PFSK-1 (cell line): ENCODE measurements around the gene EFEMP1.

ENCODE experiments used
- FOXP2 ChIP-seq: optimal IDR thresholded peaks from 2 replicates; pipeline ENCODE3; 2011; ENCODE audit warnings: borderline replicate concordance, control low read depth, inconsistent platforms; ENCODE audit not compliant: insufficient read depth; ENCODE audit errors: extremely low read length, extremely low read depth
- POLR2AphosphoS5 ChIP-seq: IDR thresholded peaks from 2 replicates; pipeline ENCODE4 v1.6.1; 2012; ENCODE audit warnings: low read depth, mild to moderate bottlenecking, control low read depth, low read length, moderate library complexity
- SIN3A ChIP-seq: IDR thresholded peaks from 2 replicates; pipeline ENCODE4 v1.6.1; 2012; ENCODE audit warnings: mild to moderate bottlenecking, low read length, moderate library complexity, borderline replicate concordance; ENCODE audit not compliant: insufficient read depth
- TAF1 ChIP-seq: IDR thresholded peaks from 2 replicates; pipeline ENCODE4 v1.6.1; 2012; ENCODE audit warnings: low read length, control low read depth, borderline replicate concordance; ENCODE audit not compliant: insufficient read depth
- TF ChIP-seq, protein P1 (sequence below), 2 experiments: IDR thresholded peaks; 2 replicates each; pipeline versions ENCODE4 v1.6.1 to v1.8.0; 2011 to 2012; ENCODE audit warnings: low read depth in 2 of 2, low read length in 2 of 2, control low read depth in 1 of 2, inconsistent platforms in 1 of 2, mild to moderate bottlenecking in 1 of 2, moderate library complexity in 1 of 2; ENCODE audit not compliant: insufficient read depth in 1 of 2

EFEMP1 gene

GRCh38 chr2:55922291-55922907 lies 1.2 kb downstream of the EFEMP1 start:
- TF ChIP-seq SIN3A (0 out of 2 replicates have a peak, but pooled peaks have one; percentile 6), TAF1 (no peak)

DNA sequence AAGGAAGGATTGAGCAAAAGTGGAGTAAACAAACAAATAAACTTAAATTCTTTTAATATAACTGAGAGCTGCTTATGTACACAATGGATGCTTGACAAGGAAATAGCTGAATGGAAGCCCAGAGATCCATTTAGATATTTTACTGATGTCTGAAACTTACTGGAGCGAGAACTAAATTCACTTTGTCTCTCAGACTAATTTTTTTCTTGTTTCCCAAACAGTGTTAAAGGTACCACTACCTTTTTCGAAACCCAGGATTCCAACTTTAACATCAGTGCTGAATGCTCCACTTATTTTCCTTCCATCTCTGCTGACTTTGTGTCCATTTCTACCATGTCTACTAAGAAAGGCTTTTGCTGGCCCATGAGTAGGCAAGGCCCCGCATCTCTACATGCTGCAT lies 4.0 kb downstream of the EFEMP1 start:
- TF ChIP-seq FOXP2 = no peak
- no peak for TF ChIP-seq POLR2AphosphoS5
- TF ChIP-seq, protein P1, sequence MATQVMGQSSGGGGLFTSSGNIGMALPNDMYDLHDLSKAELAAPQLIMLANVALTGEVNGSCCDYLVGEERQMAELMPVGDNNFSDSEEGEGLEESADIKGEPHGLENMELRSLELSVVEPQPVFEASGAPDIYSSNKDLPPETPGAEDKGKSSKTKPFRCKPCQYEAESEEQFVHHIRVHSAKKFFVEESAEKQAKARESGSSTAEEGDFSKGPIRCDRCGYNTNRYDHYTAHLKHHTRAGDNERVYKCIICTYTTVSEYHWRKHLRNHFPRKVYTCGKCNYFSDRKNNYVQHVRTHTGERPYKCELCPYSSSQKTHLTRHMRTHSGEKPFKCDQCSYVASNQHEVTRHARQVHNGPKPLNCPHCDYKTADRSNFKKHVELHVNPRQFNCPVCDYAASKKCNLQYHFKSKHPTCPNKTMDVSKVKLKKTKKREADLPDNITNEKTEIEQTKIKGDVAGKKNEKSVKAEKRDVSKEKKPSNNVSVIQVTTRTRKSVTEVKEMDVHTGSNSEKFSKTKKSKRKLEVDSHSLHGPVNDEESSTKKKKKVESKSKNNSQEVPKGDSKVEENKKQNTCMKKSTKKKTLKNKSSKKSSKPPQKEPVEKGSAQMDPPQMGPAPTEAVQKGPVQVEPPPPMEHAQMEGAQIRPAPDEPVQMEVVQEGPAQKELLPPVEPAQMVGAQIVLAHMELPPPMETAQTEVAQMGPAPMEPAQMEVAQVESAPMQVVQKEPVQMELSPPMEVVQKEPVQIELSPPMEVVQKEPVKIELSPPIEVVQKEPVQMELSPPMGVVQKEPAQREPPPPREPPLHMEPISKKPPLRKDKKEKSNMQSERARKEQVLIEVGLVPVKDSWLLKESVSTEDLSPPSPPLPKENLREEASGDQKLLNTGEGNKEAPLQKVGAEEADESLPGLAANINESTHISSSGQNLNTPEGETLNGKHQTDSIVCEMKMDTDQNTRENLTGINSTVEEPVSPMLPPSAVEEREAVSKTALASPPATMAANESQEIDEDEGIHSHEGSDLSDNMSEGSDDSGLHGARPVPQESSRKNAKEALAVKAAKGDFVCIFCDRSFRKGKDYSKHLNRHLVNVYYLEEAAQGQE (IDR thresholded peaks at IDR 0.05; ENCODE audit: insufficient read depth in 1 of 2, low read depth in 2 of 2, low read length in 2 of 2) = no peak
- no peak for TF ChIP-seq SIN3A
- TF ChIP-seq TAF1 = no peak

GRCh38 chr2:55918856-55919255 lies 4.7 kb downstream of the EFEMP1 start:
- TF ChIP-seq POLR2AphosphoS5 (no peak), FOXP2 (no peak), SIN3A (no peak), TAF1 (no peak)
- TF ChIP-seq, protein P1 (IDR thresholded peaks at IDR 0.05; ENCODE audit: insufficient read depth in 1 of 2, low read depth in 2 of 2, low read length in 2 of 2) = no peak

DNA sequence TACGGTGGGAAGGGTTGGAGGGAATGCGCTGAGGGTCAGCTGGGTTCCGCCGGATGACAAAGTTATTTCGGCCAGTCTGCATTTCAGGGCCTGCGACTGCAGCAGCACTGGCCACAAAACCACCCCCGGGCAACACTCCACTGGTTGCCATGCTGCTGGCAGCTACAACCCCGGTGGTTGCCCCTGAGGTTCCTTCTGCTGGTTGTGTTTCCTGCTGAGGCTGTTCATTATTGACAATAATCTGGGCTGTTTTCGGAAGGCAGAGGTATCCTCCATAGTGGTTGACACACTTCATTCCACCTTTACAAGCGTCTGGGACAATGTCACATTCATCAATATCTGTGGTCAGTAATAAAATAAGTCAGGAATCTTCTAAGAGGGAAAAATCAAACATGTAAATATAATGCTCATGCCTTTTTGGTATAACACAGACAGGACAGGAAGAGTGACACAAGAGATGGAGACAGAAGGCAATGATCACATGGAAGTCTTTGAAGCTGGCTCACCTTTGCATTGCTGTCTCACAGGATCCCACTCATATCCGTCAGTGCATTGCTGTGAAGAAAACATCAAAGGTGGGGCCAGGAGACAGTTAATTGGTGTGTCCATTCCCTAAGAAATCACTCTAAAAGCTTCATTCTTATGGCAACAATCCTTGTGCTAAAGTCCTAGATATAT lies 5.7 kb downstream of the EFEMP1 start:
- no peak for TF ChIP-seq TAF1
- TF ChIP-seq, protein P1 (IDR thresholded peaks at IDR 0.05; ENCODE audit: insufficient read depth in 1 of 2, low read depth in 2 of 2, low read length in 2 of 2) = no peak
- no peak for TF ChIP-seq POLR2AphosphoS5
- TF ChIP-seq FOXP2 = no peak
- TF ChIP-seq SIN3A = no peak

DNA sequence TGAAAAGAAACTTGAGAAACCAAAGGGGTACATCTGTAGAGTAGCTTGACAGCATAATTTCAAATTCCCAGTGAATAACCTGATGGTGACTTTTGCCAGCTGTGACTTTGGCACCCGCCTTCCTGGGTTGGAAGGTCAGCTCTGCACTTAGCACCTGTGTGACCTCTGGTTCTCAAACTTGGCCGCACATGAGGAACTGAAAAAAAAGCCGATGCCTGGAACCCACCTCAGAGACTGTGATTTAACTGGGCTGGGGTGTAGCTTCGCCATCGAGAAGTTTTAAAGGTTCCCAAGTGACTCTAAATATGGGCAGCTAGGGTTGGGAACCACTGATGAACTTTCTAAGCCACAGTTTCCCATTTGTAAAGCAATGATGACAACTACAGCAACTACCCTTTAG lies 6.5 kb downstream of the EFEMP1 start:
- TF ChIP-seq, protein P1 (IDR thresholded peaks at IDR 0.05; ENCODE audit: insufficient read depth in 1 of 2, low read depth in 2 of 2, low read length in 2 of 2) = no peak
- TF ChIP-seq FOXP2 = no peak
- TF ChIP-seq TAF1 = no peak
- no peak for TF ChIP-seq POLR2AphosphoS5
- TF ChIP-seq SIN3A = no peak
